NB4 (cell line): ENCODE measurements around the gene HOXC10.

Experiments
- DNase-seq: peaks from one replicate; pipeline ENCODE4 v3.0.0; 2010; ENCODE audit warnings: low read depth
- H3K4me3 ChIP-seq: one replicate; pipeline ENCODE4 v1.5.1; 2011; ENCODE audit warnings: mild to moderate bottlenecking, low read depth, low read length, moderate library complexity
- MYC ChIP-seq: IDR thresholded peaks from 2 replicates; pipeline ENCODE4 v1.6.1; 2011; ENCODE audit warnings: low read depth, low read length
- POLR2A ChIP-seq: IDR thresholded peaks from 2 replicates; pipeline ENCODE4 v1.6.1; 2011; ENCODE audit warnings: mild to moderate bottlenecking; ENCODE audit not compliant: insufficient read length; ENCODE audit errors: extremely low read depth
- TF ChIP-seq, protein P1 (sequence below): IDR thresholded peaks from 2 replicates; pipeline ENCODE4 v1.6.1; 2011; ENCODE audit warnings: low read depth, low read length
- TF ChIP-seq, protein P2 (sequence below): IDR thresholded peaks from one replicate; pipeline ENCODE4 v1.5.1; 2012; ENCODE audit warnings: low read depth, low read length

HOXC10 gene

DNA sequence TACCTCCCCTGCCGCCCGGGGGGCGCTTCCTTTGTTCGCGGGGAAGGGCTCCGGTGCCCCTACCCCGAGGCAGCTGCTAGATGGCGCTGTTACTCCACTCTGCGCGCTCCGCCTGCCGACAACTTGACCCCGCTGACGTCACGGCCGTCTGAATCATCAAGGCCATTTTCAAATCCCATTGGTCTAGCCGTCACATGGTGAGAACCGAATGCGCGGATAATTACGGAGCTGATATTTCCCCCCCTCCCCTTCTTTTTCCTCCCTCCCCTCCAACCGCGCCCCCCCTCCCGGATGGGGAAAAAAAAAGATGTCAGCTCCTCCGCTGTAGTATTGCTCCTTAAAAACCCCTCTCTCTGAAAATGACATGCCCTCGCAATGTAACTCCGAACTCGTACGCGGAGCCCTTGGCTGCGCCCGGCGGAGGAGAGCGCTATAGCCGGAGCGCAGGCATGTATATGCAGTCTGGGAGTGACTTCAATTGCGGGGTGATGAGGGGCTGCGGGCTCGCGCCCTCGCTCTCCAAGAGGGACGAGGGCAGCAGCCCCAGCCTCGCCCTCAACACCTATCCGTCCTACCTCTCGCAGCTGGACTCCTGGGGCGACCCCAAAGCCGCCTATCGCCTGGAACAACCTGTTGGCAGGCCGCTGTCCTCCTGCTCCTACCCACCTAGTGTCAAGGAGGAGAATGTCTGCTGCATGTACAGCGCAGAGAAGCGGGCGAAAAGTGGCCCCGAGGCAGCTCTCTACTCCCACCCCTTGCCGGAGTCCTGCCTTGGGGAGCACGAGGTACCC is at the start of gene HOXC10:
Gene HOXC10, plus strand, starts transcription at position 246 of the 791 bp plus-strand sequence. Its CDS starts 114 bp downstream, at position 360.
- TF ChIP-seq, protein P1, sequence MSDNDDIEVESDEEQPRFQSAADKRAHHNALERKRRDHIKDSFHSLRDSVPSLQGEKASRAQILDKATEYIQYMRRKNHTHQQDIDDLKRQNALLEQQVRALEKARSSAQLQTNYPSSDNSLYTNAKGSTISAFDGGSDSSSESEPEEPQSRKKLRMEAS: peak; percentile 87
- TF ChIP-seq MYC: no peak
- TF ChIP-seq, protein P2, sequence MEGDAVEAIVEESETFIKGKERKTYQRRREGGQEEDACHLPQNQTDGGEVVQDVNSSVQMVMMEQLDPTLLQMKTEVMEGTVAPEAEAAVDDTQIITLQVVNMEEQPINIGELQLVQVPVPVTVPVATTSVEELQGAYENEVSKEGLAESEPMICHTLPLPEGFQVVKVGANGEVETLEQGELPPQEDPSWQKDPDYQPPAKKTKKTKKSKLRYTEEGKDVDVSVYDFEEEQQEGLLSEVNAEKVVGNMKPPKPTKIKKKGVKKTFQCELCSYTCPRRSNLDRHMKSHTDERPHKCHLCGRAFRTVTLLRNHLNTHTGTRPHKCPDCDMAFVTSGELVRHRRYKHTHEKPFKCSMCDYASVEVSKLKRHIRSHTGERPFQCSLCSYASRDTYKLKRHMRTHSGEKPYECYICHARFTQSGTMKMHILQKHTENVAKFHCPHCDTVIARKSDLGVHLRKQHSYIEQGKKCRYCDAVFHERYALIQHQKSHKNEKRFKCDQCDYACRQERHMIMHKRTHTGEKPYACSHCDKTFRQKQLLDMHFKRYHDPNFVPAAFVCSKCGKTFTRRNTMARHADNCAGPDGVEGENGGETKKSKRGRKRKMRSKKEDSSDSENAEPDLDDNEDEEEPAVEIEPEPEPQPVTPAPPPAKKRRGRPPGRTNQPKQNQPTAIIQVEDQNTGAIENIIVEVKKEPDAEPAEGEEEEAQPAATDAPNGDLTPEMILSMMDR: peak; percentile 69
- TF ChIP-seq POLR2A: no peak
- peak; percentile 98 for DNase-seq
- H3K4me3 ChIP-seq: peak within 1 kb of the TSS; percentile 75

DNA sequence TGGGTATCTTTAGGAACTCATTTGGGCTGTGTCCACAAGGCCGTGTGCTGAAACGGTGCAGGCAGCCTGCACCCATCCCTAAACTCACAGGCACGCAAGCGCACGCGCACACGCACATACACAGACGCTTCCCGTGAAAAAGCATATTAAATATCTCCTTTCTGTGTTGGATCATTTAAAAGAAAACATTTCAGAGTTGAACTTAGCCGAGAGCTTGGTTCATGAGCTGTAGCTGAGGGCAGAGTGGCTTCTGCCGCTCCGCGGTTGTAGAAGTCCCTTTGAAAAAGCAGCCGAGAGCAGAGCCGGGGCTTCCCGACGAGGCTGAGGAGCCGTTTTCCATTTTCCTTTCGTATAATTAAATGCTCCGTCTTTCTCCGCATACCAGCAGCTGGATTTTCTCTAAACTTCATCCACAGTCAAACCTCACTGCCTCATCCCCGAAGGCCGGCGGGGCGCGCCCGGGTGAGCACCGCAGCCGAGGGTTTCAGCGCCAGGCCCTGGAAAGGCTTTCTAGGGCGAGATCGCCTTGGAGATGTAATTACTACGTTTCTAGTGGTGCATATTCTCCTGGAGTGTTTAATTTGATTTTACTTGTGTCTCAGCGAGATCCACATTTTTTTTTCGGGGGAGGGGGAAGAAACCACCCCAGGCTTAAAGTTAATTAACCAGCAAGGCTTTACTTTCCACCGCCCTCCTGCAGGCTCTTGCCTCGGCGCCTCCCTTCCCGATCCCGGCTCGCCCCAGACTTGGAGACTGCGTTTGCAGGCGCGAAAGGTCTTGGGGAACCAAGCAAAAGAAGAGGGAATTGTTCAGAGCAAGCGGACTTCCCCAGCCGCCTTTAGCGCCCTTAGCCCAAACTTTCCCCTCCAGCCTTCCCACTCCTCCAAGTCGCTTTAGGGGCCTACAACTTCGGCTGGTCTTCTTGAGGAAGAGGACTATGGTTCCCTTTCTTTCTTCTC is 49.3 kb upstream of the HOXC10 start:
- no peak for DNase-seq
- H3K4me3 ChIP-seq: no peak overlapping the region
- TF ChIP-seq POLR2A (no peak), MYC (no peak)
- TF ChIP-seq, protein P2: no peak
- TF ChIP-seq, protein P1: no peak

DNA sequence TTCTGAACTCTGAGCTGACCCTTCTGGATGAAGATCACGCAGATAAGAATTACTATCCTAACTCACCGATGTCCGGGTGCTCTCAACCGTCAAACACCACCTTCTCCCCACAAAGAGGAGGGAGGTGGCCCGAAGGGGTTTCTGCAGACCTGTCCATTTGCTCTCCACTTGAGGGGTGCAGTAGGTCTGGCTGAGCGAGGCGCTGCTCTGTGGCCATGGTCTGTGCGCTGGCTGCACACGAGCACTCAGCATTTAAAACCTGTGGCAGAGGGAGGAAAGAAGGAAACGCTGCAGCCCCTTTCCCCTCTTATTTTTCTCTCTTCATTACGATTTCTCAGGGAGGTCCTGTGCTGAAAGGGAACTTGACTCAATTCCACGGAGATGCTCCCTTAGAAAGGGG is 47.8 kb upstream of the HOXC10 start:
- no peak for TF ChIP-seq MYC
- TF ChIP-seq POLR2A: no peak
- TF ChIP-seq, protein P2: no peak
- TF ChIP-seq, protein P1: no peak
- DNase-seq: no peak
- no peak overlapping the region for H3K4me3 ChIP-seq

DNA sequence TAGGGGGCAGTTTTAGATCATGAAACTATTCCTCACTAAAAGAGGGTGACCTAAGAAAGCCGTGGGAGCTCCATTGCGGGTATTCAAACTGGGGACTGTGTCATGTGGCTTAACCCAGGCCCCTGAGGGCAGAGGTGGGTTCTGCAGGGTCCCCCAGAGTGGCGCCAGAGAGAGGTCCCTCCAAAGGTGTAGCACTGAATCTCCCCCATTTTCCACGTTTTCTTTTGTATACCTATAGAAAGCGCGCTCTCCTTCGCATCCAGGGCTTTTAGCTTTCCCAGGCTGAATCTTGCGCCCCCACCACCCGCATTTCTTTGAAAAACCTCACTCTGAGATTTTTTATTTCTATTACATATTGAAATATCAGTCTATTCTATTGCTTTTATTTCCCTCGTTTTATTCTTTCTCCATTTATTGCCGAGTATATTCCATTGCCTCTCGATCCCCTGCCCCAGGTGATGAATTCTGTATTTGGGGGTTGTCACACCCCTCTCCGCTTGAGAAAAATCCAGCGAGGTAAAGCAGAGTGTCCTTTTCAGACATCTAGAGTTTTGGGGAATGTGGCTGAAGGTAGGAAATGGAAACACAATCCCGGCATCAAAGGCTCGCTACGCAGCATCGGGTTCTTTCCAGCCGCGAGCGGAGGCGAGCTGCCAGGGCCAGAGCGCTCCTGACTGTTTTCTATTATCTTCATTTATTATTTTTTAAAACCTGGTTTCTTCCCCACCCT is 47.2 kb upstream of the HOXC10 start:
- H3K4me3 ChIP-seq: no peak overlapping the region
- no peak for DNase-seq
- TF ChIP-seq, protein P2: no peak
- TF ChIP-seq, protein P1: no peak
- no peak for TF ChIP-seq POLR2A
- no peak for TF ChIP-seq MYC

DNA sequence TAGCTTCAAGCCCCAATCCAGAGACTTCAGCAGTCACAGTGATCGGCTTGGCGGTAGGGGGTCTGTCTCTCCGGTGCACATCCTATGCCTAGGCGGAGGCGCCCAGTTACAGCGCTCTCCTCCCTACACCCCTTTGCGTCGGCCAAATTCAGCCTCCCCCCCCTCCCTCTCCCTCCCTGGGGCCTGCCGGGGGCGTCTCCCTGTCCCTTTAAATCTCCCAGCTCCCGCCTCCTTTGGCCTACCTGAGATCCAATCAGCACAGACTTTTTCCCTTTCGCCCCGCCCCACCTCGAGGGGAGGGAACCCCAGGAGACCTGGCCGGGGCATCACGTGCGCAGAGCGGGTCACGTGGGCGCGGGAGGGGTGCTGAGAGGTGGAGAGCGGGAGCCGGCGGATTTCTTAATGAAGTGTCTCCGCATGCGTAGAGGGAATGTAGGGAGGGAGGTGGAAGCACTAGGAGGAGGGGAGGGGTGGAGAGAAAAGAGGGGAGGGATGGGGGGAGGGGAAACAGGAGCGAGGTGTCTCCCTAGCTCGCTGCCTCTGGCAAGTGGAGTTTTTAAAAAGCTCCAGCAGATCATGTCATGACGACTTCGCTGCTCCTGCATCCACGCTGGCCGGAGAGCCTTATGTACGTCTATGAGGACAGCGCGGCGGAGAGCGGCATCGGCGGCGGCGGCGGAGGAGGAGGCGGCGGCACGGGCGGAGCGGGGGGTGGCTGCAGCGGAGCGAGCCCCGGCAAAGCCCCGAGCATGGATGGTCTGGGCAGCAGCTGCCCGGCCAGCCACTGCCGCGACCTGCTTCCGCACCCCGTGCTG is 46.4 kb upstream of the HOXC10 start, which contains the start of gene HOXC13:
Gene HOXC13, plus strand, starts transcription at position 506 of the 815 bp plus-strand sequence. Its CDS starts 76 bp downstream, at position 582.
- TF ChIP-seq POLR2A: no peak
- TF ChIP-seq, protein P1: peak; percentile 95
- DNase-seq: peak; percentile 36
- no peak within 1 kb of the TSS for H3K4me3 ChIP-seq
